ENCODE results near the gene TEX50. TPM values are rescaled to one million over a fixed set of nuclear protein-coding genes. Genes with fewer than 3 reads are reported as not detected.

TEX50 gene, protein sequence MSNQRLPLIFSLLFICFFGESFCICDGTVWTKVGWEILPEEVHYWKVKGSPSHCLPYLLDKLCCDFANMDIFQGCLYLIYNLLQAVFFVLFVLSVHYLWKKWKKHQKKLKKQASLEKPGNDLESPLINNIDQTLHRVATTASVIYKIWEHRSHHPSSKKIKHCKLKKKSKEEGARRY
- not detected in 2 replicates for total RNA-seq

DNA sequence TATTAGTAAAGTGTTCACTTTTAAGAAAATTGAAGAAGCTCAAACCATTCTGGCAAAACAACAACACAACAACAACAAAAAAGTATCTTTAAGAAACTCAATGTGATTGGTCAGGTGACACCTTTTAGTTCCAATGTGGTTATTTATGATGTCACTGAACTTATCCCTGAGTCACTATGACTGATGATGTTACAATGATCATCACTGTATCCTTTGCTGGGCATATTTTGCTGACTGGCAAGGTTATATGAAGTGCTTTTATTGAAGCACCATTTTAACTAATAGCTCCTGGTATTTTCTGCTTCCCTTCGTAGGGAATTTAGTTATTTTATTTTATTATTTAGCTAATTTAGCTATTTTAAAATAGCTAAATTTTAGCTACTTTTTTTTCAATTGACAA is at the start of gene TEX50:
TEX50 (plus strand) TSS at position 223 of the 400 bp plus-strand sequence. CDS start 184 bp downstream, outside the sequence.

DNA sequence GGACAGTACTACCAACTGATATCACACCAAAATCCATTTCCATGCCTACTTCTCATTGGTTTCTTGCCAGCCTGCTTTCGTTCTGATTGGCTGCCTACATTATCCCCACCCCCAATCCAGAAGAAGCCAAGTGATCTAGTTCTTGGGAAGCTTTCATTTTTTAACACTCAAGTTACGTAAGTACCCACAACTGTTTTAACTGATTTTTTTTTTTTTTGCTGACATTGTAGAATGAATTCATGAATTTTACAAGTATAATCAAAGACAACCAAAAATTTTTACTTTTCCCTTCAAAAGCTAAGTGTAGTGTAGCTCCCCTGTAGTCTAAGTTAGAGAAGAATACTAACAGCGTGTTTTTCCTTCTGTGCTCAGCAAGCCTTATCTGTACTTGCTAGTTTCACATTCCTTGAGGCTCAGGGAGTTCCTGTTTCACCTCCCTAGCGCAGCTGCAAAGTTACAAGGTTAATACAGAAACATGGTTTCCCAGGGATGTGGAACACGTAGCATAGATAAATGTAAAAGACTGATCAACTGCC is 32.0 kb upstream of the TEX50 start, which contains the start of gene SLC9C2:
SLC9C2 (minus strand) TSS at position 17 of the 536 bp plus-strand sequence. CDS start 1,296 bp downstream, outside the sequence.

DNA sequence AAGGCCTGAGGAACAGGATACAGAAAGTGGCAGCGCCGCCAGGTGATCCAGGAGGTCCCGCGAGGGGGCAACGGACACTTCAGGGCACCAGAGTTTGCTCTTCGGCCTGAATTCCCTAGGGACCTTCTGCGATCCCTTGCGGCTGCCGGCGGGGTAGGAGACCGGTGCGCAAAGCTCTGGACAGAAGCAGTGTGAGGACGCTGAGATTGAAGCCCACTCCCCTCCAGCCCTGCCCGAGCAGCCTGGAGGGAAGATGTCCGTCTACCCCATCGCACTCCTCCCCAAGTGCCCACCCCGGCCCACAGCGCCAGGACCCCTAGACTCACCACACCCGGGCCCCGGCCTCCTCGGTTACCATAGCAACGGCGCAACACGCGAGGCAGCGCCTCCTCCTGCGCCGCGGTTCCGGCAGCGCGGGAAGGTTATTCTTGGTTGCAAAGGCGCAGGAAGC is 34.4 kb downstream of the TEX50 start, which contains the start of gene ANKRD45:
ANKRD45 (minus strand) TSS at position 361 of the 451 bp plus-strand sequence. CDS start 10,433 bp downstream, outside the sequence.

Other genes starting within 250 kb of the TEX50 start
- gene PRDX6, start 158.0 kb upstream of the TEX50 start, total RNA-seq = 192 and 227 TPM in 2 replicates
- not detected in 2 replicates for gene SLC9C2, start 32.3 kb upstream of the TEX50 start, total RNA-seq
- 0.29 and 0.83 TPM in 2 replicates for gene ANKRD45, start 34.5 kb downstream of the TEX50 start, total RNA-seq
- gene KLHL20, start 79.6 kb downstream of the TEX50 start, total RNA-seq = 41.0 and 52.9 TPM in 2 replicates
- gene DARS2, start 189.3 kb downstream of the TEX50 start, total RNA-seq = 20.0 and 31.0 TPM in 2 replicates
- gene CENPL, start 189.5 kb downstream of the TEX50 start, total RNA-seq = 7.8 and 25.6 TPM in 2 replicates
- 325 and 387 TPM in 2 replicates for gene GAS5, start 232.7 kb downstream of the TEX50 start, total RNA-seq
- 7.6 and 8.6 TPM in 2 replicates for gene ZBTB37, start 233.0 kb downstream of the TEX50 start, total RNA-seq

Measured in smooth muscle cell of trachea (primary cell).